DOHH2 (cell line): ENCODE measurements around the gene MTMR11.
"Not testable (repeated sequence)": the region's sequence is repeated elsewhere in the genome, so short reads cannot be mapped to it uniquely, and the experiment has no call there.

ENCODE experiments used
- H3F3A ChIP-seq: fragments of 200-600 bp; sonication (generic), shearing (Covaris generic); 2 replicates; pipeline ENCODE4 v1.6.0; 2016; ENCODE audit warnings: antibody characterized with exemption, mild to moderate bottlenecking; ENCODE audit not compliant: control insufficient read depth, insufficient read depth
- H3K27ac ChIP-seq: fragments of 200-600 bp; sonication (generic); 2 replicates; pipeline ENCODE4 v1.5.1; 2014; ENCODE audit warnings: low read depth, mild to moderate bottlenecking, low read length, moderate library complexity
- H3K27me3 ChIP-seq: fragments of 200-600 bp; sonication (generic); 2 replicates; pipeline ENCODE4 v1.6.1; 2014; ENCODE audit warnings: mild to moderate bottlenecking, low read length, mixed read lengths; ENCODE audit not compliant: control insufficient read depth
- H3K36me3 ChIP-seq: fragments of 200-600 bp; sonication (generic); 2 replicates; pipeline ENCODE4 v1.6.1; 2014; ENCODE audit warnings: mild to moderate bottlenecking, low read length, moderate library complexity, mixed read lengths; ENCODE audit not compliant: control insufficient read depth
- H3K4me1 ChIP-seq: fragments of 200-600 bp; sonication (generic); 2 replicates; pipeline ENCODE4 v1.6.1; 2014; ENCODE audit warnings: mild to moderate bottlenecking, low read length, mixed read lengths; ENCODE audit not compliant: control insufficient read depth
- H3K4me2 ChIP-seq: fragments of 200-600 bp; sonication (generic); 2 replicates; pipeline ENCODE4 v1.6.0; 2014; ENCODE audit warnings: mild to moderate bottlenecking, low read length, moderate library complexity
- H3K4me3 ChIP-seq: fragments of 200-600 bp; sonication (generic); 2 replicates; pipeline ENCODE4 v1.5.1; 2014; ENCODE audit warnings: mild to moderate bottlenecking, low read length, mixed read lengths
- H3K79me2 ChIP-seq: fragments of 200-600 bp; sonication (generic); 2 replicates; pipeline ENCODE4 v1.6.1; 2014; ENCODE audit warnings: mild to moderate bottlenecking, low read length, mixed read lengths; ENCODE audit not compliant: control insufficient read depth
- H3K9me2 ChIP-seq: fragments of 200-600 bp; sonication (generic); replicated peaks from 2 replicates; pipeline ENCODE4 v1.6.1; 2014; ENCODE audit warnings: mild to moderate bottlenecking, low read length, mixed read lengths; ENCODE audit not compliant: control insufficient read depth
- H3K9me3 ChIP-seq: fragments of 200-600 bp; sonication (generic); 2 replicates; pipeline ENCODE4 v1.6.1; 2014; ENCODE audit warnings: antibody characterized with exemption, low read length, mixed read lengths; ENCODE audit not compliant: control insufficient read depth, insufficient read depth
- H4K20me1 ChIP-seq: fragments of 200-600 bp; sonication (generic); 2 replicates; pipeline ENCODE4 v1.6.0; 2014; ENCODE audit warnings: low read depth, mild to moderate bottlenecking, antibody characterized with exemption, low read length, moderate library complexity; ENCODE audit not compliant: control insufficient read depth, insufficient read depth
- EZH2phosphoT487 ChIP-seq: fragments of 200-600 bp; sonication (generic); IDR thresholded peaks from 2 replicates; pipeline ENCODE4 v1.6.1; 2017; ENCODE audit warnings: borderline replicate concordance, mild to moderate bottlenecking, antibody characterized with exemption, low read length, moderate library complexity, mixed read lengths
- TF ChIP-seq, protein P1 (sequence below): fragments of 200-600 bp; sonication (generic); IDR thresholded peaks from one replicate; pipeline ENCODE4 v1.5.1; 2014; ENCODE audit warnings: antibody characterized with exemption, mild to moderate bottlenecking, low read depth, low read length; ENCODE audit not compliant: poor library complexity, severe bottlenecking

The MTMR11 gene

GRCh38 chr1:149942207-149942606 is 5.5 kb upstream of the MTMR11 start:
- Histone ChIP-seq H3K36me3 (no peaks in the 10 kb centered on the region), H3K4me2 (no peak overlapping the region), H3K27me3 (no peaks in the 10 kb centered on the region), H3K9me2 (no peaks in the 10 kb centered on the region), H3K4me1 (peaks cover 4% of the 10 kb centered on the region), H3F3A (peaks cover 2% of the 10 kb centered on the region; the same call in 1 of the 2 replicates), H4K20me1 (no peaks in the 10 kb centered on the region), H3K4me3 (no peak overlapping the region), H3K9me3 (no peaks in the 10 kb centered on the region), H3K27ac (no peak overlapping the region), H3K79me2 (no peaks in the 10 kb centered on the region)
- TF ChIP-seq EZH2phosphoT487: no peak
- TF ChIP-seq, protein P1, sequence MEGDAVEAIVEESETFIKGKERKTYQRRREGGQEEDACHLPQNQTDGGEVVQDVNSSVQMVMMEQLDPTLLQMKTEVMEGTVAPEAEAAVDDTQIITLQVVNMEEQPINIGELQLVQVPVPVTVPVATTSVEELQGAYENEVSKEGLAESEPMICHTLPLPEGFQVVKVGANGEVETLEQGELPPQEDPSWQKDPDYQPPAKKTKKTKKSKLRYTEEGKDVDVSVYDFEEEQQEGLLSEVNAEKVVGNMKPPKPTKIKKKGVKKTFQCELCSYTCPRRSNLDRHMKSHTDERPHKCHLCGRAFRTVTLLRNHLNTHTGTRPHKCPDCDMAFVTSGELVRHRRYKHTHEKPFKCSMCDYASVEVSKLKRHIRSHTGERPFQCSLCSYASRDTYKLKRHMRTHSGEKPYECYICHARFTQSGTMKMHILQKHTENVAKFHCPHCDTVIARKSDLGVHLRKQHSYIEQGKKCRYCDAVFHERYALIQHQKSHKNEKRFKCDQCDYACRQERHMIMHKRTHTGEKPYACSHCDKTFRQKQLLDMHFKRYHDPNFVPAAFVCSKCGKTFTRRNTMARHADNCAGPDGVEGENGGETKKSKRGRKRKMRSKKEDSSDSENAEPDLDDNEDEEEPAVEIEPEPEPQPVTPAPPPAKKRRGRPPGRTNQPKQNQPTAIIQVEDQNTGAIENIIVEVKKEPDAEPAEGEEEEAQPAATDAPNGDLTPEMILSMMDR: peak; percentile 12

DNA sequence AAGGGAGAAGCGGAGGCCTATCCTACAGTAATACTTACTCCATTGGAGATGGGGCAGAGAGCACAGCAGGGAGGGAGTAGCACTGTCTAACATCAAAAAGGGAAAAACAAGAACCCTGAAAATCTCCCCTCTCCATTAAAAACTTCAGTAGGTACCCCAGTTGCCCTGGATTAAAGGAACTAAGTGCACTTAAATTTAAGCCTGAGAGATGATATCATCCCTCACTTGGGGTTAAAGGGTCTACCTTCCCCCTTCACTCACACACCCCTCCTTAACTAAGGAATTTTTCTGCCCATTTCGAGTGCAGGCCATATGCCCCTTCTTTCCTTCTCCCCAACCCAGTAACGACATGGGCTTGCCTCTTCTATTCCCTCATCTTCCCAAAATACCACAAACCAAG is 3.7 kb upstream of the MTMR11 start:
- Histone ChIP-seq H3K9me3 (no peaks in the 10 kb centered on the region), H3K27me3 (no peaks in the 10 kb centered on the region), H3K27ac (no peak overlapping the region), H3K4me2 (no peak overlapping the region), H3K36me3 (no peaks in the 10 kb centered on the region), H4K20me1 (no peaks in the 10 kb centered on the region), H3K4me1 (peaks cover 7% of the 10 kb centered on the region), H3K4me3 (no peak overlapping the region), H3K9me2 (no peaks in the 10 kb centered on the region), H3K79me2 (no peaks in the 10 kb centered on the region), H3F3A (0 out of 2 replicates have a peak, but pooled peaks cover 2% of the 10 kb centered on the region)
- TF ChIP-seq EZH2phosphoT487: no peak
- TF ChIP-seq, protein P1: no peak

DNA sequence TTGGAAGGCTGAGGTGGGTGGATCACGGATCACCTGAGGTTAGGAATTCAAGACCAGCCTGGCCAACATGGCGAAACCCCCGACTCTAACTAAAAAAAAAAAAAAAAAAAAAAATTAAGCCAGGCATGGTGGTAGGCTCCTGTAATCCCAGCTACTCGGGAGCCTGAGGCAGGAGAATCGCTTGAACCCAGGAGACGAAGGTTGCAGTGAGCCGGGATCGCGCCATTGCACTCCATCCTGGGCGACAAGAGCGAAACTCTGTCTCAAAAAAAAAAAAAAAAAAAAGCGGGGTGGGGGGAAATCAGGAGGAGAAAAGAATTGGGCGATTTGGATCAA is 2.0 kb upstream of the MTMR11 start:
- H3K4me3 ChIP-seq, H4K20me1 ChIP-seq, H3K9me2 ChIP-seq, H3K27me3 ChIP-seq, H3K36me3 ChIP-seq, H3K4me1 ChIP-seq, H3K27ac ChIP-seq, H3F3A ChIP-seq, H3K79me2 ChIP-seq, H3K4me2 ChIP-seq, H3K9me3 ChIP-seq: not testable (repeated sequence)

- H3K36me3 ChIP-seq: no peaks in the 10 kb centered on the region
Observed at GRCh38 chr1:149937759-149938158, 1.1 kb upstream of the MTMR11 start.

More at GRCh38 chr1:149937759-149938158, 1.1 kb upstream of the MTMR11 start:
- H4K20me1 ChIP-seq: no peaks in the 10 kb centered on the region
- peaks cover 2% of the 10 kb centered on the region; the same call in 1 of the 2 replicates for H3K27me3 ChIP-seq
- H3K9me3 ChIP-seq: no peaks in the 10 kb centered on the region
- no peak overlapping the region for H3K4me2 ChIP-seq
- no peaks in the 10 kb centered on the region for H3K9me2 ChIP-seq
- no peak overlapping the region for H3K4me3 ChIP-seq
- peaks cover 7% of the 10 kb centered on the region for H3K4me1 ChIP-seq
- no peaks in the 10 kb centered on the region for H3K79me2 ChIP-seq
- TF ChIP-seq EZH2phosphoT487: no peak
- TF ChIP-seq, protein P1: no peak
- H3K27ac ChIP-seq: no peak overlapping the region
- H3F3A ChIP-seq: 0 out of 2 replicates have a peak, but pooled peaks cover 2% of the 10 kb centered on the region
